HG03439 (cell line): ENCODE results near the gene APOBR.
"Not testable (repeated sequence)": the region's sequence is repeated elsewhere in the genome, so short reads cannot be mapped to it uniquely, and the experiment has no call there.

Experiments used
- ATAC-seq: cut with Tn5 transposase; IDR thresholded peaks from one replicate; pipeline ENCODE4 v1.9.1; 2021; ENCODE audit warnings: mild to moderate bottlenecking, moderate library complexity; ENCODE audit not compliant: unreplicated experiment

APOBR gene

DNA sequence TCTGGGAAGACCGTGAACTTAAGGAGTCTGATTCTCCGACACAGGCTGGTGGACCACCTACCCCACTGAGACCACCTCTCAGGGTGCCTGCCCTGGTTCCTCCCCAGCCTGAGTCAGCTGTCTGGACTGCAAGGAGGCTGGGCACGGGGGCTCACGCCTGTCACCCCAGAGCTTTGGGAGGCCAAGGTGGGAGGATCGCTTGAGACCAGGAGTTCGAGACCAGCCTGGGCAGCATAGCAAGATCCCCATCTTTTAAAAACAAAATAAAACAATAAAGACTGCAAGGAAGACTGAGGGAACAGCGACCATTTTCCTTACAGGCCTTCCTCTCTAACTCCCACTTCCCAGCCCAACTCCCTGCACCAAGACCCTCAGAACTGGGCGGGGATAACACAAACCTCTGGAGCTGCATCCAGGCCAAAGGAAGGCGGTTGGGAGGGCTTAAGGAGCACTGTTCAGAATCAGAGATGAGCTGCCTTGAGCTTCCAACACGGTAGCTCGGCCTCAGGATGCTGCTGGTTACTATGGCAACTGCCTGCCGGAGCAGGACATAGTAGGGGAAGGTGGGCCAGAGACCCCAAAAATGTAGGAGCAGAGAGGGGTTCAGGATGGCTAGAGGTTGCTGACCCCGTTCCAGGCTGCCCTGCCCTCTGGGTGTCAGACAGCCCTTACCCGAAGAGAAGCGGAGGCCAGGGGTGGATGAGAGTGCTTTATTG lies 4.4 kb downstream of the APOBR start:
- no peak for ATAC-seq

DNA sequence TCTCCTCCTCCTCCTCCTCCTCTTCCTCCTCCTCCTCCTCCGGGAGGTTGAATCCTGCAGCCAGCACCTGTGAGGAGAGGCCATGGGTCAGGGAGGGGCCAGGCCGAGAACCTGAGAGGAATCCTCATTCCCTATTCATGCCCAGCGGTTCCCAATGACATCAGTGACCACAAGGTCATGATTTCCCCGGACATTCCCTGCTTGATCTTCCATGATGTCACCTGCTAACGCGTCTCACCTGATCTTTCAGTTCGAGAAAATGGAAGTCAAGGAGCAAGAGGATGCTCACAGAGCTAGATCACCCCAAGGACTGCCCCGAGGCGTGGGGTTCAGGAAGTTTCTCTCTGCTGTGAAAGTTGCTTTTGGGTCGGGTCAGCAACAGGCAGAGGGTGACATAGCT lies 5.4 kb downstream of the APOBR start:
- no peak for ATAC-seq

- not testable (repeated sequence) for ATAC-seq
Measured at GRCh38 chr16:28500476-28501180, 6.2 kb downstream of the APOBR start.

DNA sequence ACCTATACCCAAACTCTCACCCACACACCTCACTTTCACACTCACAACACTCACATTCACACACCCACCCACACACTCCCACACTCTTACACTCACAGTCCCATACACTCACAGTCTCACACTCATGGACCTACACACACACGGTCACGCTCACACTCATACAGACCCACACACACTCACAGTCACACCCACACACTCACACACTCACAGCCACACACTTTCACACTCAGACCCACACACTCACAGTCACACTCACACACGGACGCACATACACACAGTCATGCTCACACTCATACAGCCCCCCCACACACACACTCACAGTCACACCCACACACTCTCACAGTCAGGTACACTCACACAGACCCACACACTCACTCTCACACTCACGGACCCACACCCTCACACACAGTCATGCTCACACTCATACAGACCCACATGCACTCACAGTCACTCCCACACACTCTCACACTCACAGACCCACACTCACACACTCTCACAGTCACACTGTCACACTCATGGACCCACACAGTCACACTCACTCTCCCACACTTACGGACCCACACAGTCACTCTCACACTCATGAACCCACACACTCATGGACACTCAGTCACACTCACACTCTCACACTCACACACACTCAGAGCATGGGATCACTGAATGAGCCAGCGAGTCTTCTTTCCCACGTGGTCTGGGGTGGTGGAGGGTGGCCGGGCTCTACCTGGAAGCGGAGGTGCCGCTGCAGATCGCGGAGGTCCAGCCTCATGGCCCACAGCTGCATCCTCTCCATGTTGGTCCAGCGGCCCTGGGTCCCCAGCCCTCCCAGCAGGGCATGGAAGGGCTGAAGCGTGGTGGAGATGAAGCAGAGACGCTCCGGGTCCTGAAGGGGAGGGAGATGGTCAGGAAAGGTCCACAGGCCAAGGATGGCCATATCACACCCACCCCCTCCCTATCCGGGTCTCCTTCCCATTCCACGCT lies 7.1 kb downstream of the APOBR start:
- no peak for ATAC-seq

- ATAC-seq, result no peak
Measured at GRCh38 chr16:28502290-28502689, 7.8 kb downstream of the APOBR start.

DNA sequence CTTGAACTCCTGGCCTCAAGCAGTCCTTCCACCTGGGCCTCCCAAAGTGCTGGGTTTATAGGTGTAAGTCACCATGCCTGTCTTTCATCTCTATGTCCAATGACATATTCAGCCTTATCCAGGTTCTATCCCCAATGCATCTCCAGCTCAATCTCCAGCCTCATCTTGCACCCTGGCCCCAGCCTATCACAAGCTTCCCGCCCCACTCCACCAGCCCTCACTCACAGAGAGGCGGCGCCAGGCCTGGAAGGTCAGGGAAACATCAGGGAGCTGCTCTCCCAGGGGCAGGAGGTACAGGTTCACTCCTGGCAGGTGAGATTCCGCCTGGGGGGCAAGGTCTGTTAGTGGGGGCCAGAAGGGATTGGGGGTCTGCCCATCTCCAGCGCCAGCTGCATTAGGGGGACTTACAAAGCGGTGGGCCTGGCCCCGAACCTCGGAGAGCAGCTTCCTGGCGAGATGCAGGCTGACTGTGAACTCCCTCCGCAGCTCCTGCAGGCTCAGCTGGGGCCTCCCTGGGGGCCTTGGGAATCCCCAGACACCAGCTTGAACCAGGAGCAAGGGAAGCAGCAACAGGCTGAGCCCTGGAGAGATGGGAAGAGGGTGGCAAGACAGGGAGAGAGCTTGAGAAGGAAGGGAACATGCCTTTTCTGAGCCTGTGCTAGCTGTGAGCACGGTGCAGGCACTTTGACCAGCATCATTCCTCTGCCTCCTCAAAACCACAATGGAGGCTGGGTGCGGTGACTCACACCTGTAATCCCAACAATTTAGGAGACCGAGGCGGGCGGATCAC lies 9.2 kb downstream of the APOBR start:
- ATAC-seq, result no peak

DNA sequence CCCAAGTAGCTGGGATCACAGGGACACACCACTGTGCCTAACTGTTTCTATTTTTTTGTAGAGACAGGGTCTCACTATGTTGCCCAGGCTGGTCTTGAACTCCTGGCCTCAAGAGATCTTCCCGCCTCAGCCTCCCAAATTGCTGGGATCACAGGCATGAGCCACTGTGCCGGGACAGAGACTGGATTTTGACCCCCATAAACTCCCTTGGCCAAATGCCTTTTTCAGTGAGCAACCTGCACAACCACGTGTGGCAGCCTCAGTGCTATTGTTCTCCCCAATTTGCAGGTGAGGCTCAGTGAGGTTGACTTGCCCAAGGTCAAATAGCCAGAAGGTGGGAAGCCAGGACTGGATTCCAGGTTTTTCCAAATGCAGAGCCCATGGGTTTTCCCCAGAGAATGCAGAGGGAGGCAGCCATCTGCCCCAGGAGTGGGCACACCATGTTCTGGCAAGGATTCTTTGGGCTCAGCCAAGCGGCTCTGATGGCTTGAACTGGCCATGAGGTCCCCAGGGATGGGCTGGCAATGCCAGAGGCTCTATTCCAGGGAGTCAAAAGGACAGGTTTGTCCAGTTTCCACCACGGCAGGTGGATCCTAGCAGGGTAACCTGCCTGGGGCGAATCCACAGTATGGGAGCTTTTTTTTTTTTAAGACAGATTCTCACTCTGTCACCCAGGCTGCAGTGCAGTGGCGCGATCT lies 10.4 kb downstream of the APOBR start:
- ATAC-seq, result no peak

- no peak for ATAC-seq
Measured at GRCh38 chr16:28505489-28506137, 11.2 kb downstream of the APOBR start.

DNA sequence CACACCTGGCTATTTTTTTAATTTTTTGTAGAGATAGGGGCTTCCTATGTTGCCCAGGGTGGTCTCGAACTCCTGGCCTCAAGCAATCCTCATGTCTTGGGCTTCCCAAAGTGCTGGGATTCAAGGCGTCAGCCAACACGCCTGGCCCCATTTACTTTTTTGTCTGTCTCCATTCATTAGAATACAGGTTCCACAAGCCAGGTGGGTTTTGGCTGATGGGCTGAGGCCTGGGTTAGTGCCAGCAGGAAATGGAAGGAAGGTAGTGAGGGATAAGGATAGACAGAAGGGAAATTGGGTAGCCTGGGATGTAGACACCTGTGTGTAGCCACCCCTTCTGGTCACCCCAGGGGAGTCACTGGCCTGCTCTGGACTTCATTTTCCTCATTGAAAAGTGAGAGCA lies 16.6 kb downstream of the APOBR start:
- ATAC-seq, result no peak

GRCh38 chr16:28511801-28512789 lies 17.7 kb downstream of the APOBR start:
- no peak for ATAC-seq

GRCh38 chr16:28513484-28514181 lies 19.2 kb downstream of the APOBR start:
- no peak for ATAC-seq

DNA sequence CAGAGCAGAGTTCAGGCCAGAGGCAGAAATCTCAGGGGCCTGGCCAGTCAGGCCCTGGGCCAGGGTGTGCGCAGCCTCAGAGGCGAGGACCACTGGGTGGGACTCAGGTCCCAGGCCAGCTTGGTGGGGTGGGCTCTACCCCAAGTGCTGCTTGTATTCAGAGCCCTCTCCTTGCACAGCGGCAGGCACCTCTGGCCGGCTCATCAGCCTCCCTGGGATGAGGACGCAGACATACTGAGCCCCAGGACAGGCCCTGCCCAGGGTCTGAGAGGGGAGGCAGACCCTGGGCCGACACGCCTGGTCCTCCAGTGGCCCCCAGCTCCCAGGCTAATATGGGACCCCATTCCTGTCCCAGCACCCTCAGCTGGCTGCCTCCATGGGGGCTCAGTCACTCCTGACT lies 19.8 kb downstream of the APOBR start:
- ATAC-seq, result no peak

DNA sequence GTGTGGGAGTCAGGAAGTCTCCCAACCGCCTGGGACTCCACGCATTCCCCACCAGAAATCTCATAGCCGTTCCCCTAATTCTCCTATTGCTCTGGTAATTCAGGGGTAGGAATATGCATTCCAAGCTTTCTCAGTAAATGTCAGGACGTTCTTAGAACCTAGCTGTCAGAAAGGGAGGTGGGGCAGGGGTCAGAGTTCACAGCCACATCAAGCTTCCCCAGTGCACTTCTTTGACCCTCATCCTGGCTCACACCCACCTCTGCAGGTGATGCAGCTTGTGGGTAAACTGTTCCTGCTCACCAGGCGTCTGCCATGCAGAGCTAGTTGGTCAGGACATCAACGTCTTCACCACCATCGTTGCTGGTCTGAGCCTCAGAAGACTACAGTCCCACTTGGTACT lies 26.2 kb downstream of the APOBR start:
- ATAC-seq, result no peak

DNA sequence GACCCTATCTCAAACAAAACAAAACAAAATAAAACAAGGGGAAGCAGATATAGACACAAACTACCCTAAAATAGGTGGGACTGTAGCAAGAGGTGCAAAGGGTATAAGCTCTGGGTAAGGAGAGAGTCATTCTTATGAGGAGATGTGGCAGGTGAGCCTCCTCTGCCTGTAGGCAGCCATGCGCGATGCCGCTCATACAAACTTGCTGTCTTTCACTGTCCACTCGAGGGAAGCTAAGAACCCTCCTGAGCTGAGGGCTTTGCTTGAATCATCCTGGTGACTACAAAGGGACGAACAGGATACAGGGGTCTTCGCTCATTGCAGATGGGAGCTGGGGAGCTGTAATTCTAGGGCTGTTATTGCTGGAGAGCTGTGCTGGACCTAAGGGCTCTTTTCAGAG lies 27.0 kb downstream of the APOBR start:
- no peak for ATAC-seq

- ATAC-seq, result no peak
Measured at GRCh38 chr16:28522792-28523191, 28.3 kb downstream of the APOBR start.

- no peak for ATAC-seq
Measured at GRCh38 chr16:28524681-28525171, 30.3 kb downstream of the APOBR start.
